Measurements from ENCODE around the gene BLVRA.
"Not testable (repeated sequence)": the region's sequence is repeated elsewhere in the genome, so short reads cannot be mapped to it uniquely, and the experiment has no call there.

Gene BLVRA, protein sequence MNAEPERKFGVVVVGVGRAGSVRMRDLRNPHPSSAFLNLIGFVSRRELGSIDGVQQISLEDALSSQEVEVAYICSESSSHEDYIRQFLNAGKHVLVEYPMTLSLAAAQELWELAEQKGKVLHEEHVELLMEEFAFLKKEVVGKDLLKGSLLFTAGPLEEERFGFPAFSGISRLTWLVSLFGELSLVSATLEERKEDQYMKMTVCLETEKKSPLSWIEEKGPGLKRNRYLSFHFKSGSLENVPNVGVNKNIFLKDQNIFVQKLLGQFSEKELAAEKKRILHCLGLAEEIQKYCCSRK

DNA sequence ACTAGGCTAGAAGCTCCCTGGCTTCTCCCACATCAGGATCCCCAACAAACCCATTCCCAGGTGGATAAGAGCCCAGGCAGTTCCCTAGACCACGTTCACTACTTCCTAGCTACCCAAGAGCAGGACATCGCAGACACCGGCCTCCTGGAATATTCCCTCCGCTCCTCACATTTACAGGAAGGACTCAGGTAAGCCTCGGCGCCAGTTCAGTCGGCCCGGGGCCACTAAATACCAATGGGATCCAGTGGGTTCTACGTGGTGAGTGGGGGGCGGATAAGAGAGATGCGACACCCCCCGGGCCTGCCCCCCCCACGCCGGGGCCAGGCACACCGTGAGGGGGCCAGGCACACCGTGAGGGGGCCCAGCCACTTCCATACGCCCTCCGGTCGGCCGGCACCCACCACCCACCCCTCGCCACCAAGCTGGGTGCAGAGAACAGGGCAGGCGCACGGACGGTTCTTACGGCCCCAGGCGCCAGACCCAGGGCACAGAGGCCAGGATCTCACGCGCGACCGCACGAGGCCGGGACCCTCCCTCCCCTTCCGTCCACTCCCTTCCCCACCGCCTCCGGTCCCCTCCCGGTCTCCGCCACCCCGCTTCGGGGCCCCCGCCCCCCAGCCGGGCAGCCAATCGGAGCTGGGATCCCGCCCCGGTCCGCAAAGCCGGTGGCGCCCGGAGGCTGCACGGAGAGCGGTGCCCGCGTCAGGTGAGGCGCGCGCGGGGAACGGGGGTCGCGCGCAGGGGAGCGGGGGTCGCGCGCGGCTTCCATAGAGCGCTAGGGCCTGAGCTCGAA is at the start of gene BLVRA:
Gene BLVRA, plus strand, starts transcription at position 652 of the 793 bp plus-strand sequence. CDS start 12,479 bp downstream, outside the sequence.
- DNase-seq, result peak; percentile 62

DNA sequence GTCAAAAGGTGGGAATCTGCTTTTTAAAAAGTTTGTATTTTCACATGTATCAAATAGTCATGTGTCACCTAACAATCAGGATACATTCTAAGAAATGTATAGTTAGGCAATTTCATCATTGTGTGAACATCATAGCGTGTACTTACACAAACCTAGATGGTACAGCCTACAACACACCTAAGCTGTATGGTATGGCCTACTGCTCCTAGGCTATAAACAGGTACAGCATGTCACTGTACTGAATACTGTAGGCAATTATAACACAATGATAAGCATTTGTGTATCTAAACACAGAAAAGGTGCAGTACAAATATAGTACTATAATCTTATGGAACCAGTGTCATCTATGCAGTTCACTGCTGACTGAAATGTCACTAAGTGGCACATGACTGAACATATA is 47.0 kb upstream of the BLVRA start:
- DNase-seq, result no peak

DNA sequence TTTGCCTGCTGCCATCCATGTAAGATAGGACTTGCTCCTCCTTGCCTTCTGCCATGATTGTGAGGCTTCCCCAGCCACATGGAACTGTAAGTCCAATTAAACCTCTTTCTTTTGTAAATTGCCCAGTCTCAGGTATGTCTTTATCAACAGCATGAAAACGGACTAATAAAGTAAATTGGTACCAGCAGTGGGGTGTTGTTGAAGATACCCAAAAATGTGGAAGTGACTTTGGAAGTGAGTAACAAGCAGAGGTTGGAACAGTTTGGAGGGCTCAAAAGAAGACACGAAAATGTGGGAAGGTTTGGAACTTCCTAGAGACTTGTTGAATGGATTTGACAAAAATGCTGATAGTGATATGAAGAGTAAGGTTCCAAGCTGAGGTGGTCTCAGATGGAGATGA is 42.5 kb upstream of the BLVRA start:
- DNase-seq, result not testable (repeated sequence)

DNA sequence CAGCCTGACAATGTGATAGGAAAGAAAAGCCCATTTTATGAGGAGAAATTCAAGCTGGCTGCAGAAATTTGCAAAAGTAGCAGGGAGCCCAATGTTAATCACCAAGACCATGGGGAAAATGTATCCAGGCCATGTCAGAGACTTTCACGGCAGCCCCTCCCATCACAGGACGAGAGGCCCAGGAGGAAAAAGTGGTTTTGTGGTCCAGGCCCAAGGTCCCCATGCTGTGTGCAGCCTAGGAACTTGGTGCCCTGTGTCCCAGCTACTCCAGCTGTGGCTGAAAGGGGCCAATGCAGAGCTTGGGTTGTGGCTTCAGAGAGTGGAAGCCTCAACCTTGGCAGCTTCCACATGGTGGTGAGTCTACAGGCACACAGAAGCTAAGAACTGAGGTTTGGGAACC is 41.9 kb upstream of the BLVRA start:
- no peak for DNase-seq

DNA sequence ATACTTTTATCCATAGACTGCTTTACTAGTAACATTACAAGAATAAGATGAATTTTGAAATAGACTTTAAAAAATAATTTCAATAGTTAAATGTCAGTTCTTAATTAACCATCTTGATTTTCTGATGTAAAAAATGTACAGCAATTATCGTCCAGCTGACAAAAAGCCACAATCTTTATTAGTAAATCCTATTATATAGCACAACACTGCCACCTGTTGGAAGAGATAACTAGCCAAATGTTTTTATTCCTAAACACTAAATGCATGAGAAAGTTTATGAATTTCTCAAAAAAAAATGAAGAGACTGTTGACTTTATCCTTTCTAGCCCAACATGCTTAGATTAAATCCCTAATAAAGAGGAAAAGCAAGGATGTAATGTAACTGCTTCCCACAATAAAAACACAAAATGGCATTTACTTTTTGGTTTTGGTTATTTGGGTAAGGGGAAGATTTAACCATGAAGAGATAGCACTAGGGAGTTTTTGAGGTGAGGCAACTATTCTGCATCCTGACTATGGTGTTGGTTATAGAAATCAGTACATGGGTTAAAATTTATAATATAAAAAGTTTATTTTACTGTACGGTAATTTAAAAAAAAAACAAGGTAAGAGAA is 37.2 kb upstream of the BLVRA start:
- DNase-seq, result peak; percentile 41

DNA sequence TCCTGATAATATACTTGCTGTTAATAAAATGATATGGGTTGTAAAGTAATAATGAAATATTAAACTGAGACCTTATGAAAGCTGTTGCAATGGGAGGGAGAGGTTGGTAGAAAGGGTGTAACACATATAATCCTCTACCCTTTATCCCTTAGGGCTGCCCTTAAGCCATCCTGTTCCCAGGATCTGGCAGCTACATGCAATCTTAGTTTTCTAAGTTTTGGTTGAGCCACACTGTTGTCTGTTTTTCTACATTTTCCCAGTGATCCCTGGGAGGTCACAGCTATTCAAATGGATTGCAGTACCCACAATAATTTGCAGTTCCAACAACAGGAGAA is 35.5 kb upstream of the BLVRA start:
- no peak for DNase-seq

DNA sequence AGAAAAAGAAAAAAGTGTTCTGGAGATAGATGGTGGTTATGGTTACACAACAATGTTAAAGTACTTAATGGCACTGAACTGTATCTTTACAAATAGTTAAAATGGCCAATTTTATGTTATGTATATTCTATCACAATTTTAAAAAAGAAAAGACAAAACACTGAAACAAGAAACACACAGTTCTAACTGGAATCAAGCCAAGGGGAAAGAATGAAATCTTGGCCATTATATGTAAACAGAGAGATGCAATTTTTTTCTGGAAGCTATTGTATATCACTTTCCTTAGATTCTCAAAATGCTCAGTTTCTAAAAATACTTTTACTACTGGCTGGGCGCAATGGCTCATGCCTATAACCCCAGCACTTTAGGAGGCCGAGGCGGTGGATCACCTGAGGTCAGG is 33.2 kb upstream of the BLVRA start:
- no peak for DNase-seq

DNA sequence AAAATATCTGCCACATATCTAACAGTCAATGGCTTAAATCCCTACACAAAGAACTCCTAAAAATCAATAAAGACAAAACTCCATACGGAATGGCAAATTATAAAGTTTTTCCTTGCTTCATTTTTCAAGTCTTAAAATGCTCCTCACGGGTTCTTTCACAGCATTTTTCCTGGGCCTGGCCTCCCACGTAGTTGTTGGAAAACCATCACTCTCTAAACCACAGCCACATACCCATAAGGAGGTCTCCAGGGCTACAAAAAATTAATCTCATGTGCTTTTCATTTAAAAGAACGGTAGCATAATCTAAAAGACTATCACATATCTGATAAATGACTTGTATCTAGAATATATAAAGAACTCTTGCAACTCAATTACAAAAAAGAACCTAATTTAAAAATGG is 32.0 kb upstream of the BLVRA start:
- DNase-seq, result no peak

DNA sequence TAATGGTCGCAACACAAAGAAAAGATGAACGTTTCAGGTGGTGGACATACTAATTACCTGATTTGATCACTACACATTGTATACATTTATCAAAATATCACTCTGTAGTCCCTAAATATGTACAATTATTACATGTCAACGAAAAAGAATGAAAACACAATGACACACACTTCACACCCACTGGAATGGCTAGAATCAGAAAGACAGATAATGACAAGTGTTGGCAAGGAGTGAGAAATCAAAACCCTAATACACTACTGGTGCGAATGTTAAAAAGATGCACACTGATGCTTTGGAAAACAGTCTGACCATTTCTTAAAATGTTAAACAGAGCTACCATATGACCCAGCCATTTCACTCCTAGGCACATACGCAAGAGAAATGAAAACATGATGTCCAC is 31.5 kb upstream of the BLVRA start:
- DNase-seq, result no peak

DNA sequence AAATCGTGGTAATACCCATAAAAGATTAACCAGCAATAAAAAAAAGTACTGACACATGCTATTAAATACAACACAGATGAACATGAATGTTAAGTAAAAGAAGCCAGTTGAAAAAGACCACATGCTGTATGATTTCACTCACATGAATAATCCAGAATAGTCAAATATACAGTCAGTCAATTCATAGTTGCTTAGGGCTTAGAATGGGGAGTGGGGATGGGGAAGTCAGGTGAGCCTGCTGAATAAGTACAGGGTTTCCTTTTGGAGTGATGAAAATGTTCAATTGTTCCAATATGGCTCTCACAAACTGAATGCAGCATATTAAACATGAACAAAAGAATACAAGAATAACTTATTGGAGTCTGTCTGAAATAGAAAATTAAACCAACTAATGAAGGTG is 31.0 kb upstream of the BLVRA start:
- DNase-seq, result no peak

DNA sequence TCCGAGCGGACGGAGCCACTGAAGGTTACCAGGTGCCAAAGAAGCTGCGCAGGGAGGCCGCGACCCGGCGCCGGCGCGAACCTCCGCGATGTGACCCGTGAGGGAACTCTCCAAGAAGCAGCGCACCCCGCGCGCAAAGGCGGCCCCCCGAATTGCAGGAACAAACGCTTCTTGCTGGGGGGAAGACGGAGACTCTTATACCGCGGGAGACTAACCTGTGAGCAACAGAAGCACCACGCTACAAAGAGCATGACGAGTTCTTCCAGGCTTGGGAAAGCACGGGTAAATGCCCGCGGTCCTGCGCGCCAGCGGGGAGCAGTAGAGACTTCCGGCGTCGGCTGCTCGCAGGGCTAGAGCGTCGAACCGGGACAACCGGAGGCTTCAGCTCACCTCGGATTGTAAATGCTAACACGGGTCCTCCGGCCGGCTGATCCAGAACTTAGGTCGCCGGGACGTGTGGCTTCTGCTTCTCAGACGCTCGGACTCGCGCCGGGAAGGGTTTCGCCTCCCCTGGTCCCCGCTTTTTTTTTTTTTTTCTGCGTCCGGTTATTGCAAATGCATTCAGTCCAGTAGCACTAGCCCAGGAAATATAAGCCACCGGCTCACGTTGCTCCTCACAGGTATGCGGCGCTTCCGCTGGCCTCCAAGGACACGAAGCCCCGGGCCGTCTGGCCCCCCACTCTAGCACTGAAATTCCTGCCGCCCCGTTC is 29.1 kb upstream of the BLVRA start, which contains the start of gene COA1:
Gene COA1, minus strand, starts transcription at position 310 of the 710 bp plus-strand sequence. CDS start 80,909 bp downstream, outside the sequence.
- DNase-seq, result peak; percentile 93

DNA sequence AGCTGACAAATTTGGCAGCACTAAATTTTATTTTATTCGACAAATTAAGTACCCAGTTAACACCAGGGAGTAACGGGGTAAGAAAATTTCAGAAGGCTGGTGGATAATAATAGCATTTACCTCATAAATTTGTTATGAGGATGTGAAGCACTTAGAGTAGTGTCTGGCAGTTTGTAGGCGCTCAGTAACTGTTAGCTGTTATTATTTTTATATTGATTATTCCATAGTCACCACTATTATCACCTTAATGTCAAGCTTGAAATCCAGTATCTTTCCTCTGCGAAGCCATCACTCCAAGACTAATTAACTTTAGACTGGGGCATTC is 28.6 kb upstream of the BLVRA start:
- no peak for DNase-seq

DNA sequence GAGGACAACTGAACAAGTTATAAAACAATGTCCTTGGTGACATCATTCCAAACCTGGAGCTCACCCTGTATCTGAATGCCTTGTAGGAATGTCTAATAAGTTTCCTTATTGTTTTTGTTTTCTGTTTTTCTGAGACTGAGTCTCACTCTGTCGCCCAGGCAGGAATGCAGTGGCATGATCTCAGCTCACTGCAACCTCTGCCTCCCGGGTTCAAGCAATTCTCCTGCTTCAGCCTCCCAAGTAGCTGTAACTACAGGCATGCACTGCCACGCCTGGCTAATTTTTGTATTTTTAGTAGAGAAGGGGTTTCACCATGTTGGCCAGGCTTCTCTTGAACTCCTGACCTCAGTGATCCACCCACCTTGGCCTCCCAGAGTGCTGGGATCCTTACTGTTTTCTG is 27.0 kb upstream of the BLVRA start:
- not testable (repeated sequence) for DNase-seq

DNA sequence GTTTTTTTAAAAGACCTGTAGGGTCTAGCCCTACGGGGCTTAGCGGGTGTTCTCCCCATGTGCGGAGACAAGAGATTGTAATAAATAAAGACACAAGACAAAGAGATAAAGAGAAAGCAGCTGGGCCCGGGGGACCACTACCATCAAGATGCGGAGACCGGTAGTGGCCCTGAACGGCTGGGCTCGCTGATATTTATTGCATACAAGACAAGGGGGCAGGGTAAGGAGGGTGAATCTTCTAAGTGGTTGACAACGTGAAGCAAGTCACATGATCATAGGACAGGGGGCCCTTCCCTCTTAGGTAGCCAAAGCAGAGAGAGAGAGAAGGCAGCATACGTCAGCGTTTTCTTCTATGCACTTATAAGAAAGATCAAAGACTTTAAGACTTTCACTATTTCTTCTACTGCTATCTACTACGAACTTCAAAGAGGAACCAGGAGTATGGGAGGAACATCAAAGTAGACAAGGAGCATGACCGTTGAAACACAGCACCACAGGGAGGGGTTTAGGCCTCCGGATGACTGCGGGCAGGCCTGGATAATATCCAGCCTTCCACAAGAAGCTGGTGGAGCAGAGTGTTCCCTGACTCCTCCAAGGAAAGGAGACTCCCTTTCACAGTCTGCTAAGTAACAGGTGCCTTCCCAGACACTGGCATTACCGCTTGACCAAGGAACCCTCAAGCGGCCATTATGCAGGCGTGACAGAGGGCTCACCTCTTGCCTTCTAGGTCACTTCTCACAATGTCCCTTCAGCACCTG is 23.7 kb upstream of the BLVRA start:
- DNase-seq, result not testable (repeated sequence)

DNA sequence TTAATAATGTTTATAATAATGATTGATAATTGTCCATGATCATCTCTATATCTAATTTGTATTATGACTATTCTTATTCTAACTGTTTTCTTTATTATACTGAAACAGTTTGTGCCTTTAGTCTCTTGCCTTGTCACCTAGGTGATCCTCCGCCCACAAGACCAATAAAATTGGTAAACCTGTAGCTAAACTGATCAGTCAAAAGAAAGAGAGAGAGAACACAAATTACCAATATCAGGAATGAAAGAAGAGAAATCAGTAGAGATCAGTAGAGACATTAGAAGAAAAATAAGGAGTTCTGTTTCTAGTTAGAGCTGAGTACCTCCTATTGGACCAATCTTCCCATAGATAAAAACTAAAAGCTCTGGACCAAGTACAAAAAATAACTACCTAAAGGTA is 23.1 kb upstream of the BLVRA start:
- DNase-seq, result no peak

DNA sequence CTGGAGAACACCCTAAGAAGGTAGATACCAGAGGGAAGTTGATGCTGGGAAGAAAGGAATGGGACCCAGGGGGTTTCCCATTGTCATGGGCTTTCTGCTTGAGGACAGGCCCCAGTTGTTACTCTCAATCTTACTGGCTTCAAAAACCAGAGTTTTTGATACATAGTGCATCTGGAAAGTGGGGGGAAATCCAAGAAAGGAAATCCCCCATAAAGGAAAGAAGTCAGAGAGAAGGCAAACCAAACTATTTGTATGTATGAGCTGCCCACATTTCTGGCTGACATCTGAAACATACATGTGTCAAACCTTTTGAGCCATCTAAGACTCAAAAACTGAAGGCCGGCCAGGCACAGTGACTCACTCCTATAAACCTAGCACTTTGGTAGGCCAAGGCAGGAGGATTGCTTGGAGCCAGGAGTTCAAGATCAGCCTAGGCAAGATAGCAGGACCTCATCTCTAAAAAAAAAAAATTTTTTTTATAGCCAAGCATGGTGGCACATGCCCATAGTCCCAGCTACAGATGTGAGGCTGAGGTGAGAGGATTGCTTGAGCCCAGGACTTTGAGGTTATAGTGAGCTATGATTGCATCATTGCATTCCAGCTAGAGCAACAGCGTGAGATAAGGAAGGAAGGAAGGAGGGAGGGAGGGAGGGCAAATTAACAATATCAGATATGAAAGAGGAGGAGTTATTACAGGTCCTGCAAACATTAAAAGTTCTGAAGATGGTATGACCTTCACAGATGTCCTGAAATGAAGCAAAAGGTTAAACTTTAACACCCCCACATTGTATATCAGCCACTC is 22.5 kb upstream of the BLVRA start:
- DNase-seq, result no peak

DNA sequence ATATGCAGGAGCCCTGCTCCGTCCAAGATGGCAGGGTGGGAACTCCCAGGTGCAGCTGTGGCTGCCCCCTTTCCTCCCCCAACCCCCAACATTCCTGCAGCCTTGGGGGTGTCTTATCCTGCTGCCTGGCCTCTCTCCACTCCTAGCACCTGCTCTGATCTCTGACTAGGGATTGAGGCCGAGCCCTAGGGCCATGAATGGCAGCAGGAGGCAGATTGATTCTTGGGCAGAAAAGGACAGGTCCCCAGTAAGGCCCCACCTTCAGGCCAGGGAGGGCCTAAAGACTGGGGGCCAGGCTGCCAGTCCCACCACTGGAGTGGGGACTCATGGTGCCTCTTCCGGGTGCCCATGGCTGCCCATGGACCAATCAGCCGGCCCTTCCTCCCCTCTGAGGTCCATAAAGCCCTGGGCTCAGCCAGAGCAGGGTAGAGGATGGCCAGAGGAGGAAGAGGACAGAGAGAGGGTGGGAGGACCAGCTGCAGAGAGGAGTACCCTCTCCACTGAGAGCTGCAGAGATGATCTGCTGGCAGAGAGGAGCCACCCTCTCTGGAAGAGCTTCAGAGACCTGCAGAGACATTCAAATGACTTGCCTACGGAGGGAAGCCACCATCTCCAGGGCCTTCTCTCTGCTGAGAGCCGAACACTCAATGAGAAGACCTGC is 20.9 kb upstream of the BLVRA start:
- no peak for DNase-seq

DNA sequence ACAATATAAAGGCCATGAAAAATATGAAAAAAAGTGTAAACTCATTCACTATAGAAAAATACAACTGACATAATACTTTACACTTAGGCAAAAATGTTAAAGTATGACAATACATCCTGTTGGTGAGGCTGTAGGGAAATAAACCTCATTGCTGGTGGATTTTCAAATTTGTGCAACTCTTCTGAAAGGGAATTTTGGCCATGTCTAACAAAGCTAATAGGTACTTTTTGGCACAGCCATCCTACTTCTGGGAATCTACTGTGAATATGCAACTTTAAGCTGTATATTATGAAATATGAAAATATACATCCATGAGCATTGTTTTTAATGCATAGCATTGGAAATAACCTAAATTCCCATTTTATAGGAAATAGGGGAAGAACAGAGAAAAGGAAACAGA is 15.8 kb upstream of the BLVRA start:
- no peak for DNase-seq

DNA sequence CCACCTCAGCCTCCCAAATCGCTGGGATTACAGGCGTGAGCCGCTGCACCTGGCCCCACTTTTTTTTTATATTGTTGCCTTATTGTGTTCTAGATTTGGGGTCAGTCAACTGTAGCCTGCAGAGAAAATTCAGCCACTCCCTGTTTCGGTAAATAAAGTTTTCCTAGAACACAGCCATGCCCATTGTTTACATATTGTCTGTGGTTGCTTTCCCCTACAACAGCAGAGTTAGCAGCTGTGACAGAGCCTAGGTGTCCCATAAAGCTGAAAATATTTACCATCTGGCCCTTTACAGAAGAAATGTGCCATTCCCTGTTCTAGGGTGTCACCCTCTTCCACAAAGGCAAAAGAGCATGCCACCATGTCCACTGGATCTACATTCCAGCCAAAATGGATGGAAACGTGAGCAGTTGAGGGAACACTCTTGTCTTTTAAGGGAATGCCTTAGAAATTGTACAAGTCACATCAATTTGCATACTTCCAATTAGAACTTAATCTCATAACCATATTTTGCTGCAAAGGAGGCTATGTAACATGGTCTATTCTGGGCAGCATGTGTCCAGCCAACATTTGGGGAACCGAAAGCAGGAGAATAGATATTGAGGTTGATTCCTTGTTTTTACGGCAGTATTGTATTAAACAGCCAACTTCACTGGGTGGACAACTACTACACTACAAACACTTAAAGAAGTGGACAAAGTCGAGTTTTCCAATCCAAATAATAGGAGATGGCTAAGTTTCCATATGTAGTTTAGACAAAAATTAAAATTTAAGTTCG is 11.0 kb upstream of the BLVRA start:
- no peak for DNase-seq

DNA sequence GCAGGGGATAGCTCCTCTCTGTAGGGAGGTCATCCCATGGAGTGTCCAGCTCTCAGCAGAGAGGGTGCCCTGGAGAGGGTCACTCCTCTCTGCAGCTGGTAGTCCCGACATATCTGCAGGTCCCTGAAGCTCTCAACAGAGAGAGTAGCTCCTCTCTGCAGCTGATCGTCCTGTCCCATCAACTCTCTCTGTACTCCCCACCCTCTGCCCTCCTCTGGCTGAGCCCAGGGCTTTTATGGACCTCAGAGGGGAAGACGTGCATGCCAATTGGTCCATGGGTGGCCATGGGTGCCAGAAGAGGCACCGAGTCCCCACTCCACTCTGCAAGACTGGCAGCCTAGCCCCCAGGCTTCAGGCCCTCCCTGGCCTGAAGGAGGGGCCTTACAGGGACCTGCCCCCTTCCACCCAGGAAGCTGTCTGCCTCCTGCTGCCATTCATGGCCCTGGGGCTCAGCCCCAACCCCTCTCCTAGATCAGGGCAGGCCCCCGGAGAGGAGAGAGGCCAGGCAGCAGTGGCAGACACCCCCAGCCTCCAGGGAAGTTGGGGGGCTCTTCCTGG is 9.0 kb upstream of the BLVRA start:
- DNase-seq, result no peak
